Hepatocyte (in vitro differentiated cells): Measurements from ENCODE around the gene STX8. TPM values are rescaled to one million over a fixed set of nuclear protein-coding genes. Genes with fewer than 3 reads are reported as not detected.
"Not testable (repeated sequence)": the region's sequence is repeated elsewhere in the genome, so short reads cannot be mapped to it uniquely, and the experiment has no call there.

ENCODE experiments used
- DNase-seq: peaks from one replicate; pipeline ENCODE4 v3.0.0-alpha.2; 2016; ENCODE audit warnings: low spot score
- H2AFZ ChIP-seq: fragments of 200-600 bp; sonication (generic); 2 replicates; pipeline ENCODE4 v1.6.0; 2016; ENCODE audit warnings: antibody characterized with exemption, mild to moderate bottlenecking
- H3K27ac ChIP-seq: fragments of 200-600 bp; sonication (generic); 2 replicates; pipeline ENCODE4 v1.5.1; 2016; ENCODE audit warnings: mild to moderate bottlenecking
- H3K27me3 ChIP-seq: fragments of 200-600 bp; sonication (generic); 2 replicates; pipeline ENCODE4 v1.6.1; 2016
- H3K36me3 ChIP-seq: fragments of 200-600 bp; sonication (generic); replicated peaks from 2 replicates; pipeline ENCODE4 v1.5.1; 2016; ENCODE audit warnings: low read depth; ENCODE audit not compliant: insufficient read depth
- H3K4me1 ChIP-seq: fragments of 200-600 bp; sonication (generic); 2 replicates; pipeline ENCODE4 v1.5.1; 2016; ENCODE audit warnings: mild to moderate bottlenecking, moderate library complexity; ENCODE audit not compliant: insufficient read depth
- H3K4me2 ChIP-seq: fragments of 200-600 bp; sonication (generic); 2 replicates; pipeline ENCODE4 v1.6.0; 2016
- H3K4me3 ChIP-seq: fragments of 200-600 bp; sonication (generic); 2 replicates; pipeline ENCODE4 v1.5.1; 2016; ENCODE audit warnings: mild to moderate bottlenecking
- H3K79me2 ChIP-seq: fragments of 200-600 bp; sonication (generic); 2 replicates; pipeline ENCODE4 v1.6.0; 2017; ENCODE audit warnings: mild to moderate bottlenecking
- H3K9me2 ChIP-seq: fragments of 200-600 bp; sonication (generic); replicated peaks from 2 replicates; pipeline ENCODE4 v1.6.0; 2017; ENCODE audit warnings: mild to moderate bottlenecking; ENCODE audit not compliant: insufficient read depth
- H3K9me3 ChIP-seq: fragments of 200-600 bp; sonication (generic); 2 replicates; pipeline ENCODE4 v1.5.1; 2016; ENCODE audit warnings: low read depth, mild to moderate bottlenecking
- H4K20me1 ChIP-seq: fragments of 200-600 bp; sonication (generic); 2 replicates; pipeline ENCODE4 v1.6.0; 2016; ENCODE audit warnings: mild to moderate bottlenecking; ENCODE audit not compliant: insufficient read depth, poor library complexity, severe bottlenecking
- CTCF ChIP-seq: fragments of 200-600 bp; sonication (generic); IDR thresholded peaks from 2 replicates; pipeline ENCODE4 v1.5.1; 2016; ENCODE audit warnings: antibody characterized with exemption, mild to moderate bottlenecking; ENCODE audit not compliant: poor library complexity
- EZH2 ChIP-seq: fragments of 200-600 bp; sonication (generic); IDR thresholded peaks from 2 replicates; pipeline ENCODE4 v1.6.1; 2016; ENCODE audit warnings: antibody characterized with exemption, mild to moderate bottlenecking, borderline replicate concordance
- EZH2phosphoT487 ChIP-seq: fragments of 200-600 bp; sonication (generic); IDR thresholded peaks from one replicate; pipeline ENCODE4 v1.6.1; 2018; ENCODE audit warnings: antibody characterized with exemption, mild to moderate bottlenecking, low read depth, moderate library complexity; ENCODE audit not compliant: unreplicated experiment, severe bottlenecking
- WGBS: methylation state at CpG from one replicate; pipeline ENCODE4 v1.1.6; 2016; ENCODE audit warnings: low lambda C conversion rate; ENCODE audit errors: missing lambda C conversion rate; 5-methylcytosine and 5-hydroxymethylcytosine counted together
- polyA plus RNA-seq: library from polyadenylated mRNA; unstranded; fragments of >200 nt; fragmentation: Nextera tagmentation; extraction: Ambion mirVana; gene quantifications from 2 replicates; pipeline ENCODE4 v1.2.1, GENCODE V29; 2016
- total RNA-seq: library from RNA; depleted of rRNA; stranded (reverse); fragments of >200 nt; gene quantifications from 2 replicates; pipeline ENCODE4 v1.2.3, GENCODE V29; 2014

The STX8 gene
- total and polyA plus RNA-seq, 2 experiments from 2014 or later = 40.6 to 64.7 TPM

DNA sequence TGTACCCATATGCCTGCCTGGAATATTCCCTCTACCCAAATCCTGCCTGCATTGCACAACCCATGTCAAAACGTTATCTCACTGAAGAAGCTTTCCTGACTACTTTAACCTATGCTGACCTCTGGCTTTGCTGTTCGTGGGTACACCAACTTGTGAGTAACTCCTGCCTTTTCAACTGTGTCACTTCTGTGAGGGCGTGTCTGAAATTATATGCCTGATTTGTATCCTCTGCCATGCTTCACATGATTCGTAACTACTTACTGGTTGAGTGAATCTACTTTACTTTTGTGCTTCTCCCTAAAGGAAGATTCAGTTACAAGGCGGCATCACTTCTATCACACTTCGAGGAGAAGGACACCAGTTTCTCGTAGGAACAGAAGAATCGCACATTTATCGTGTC, 36.4 kb upstream of the STX8 start:
- no peaks in the 10 kb centered on the region for H3K9me3 ChIP-seq
- no peaks in the 10 kb centered on the region for H3K36me3 ChIP-seq
- WGBS = 74% methylated on average over 9 of the region's 9 CpGs
- no peak overlapping the region for H3K4me3 ChIP-seq
- no peaks in the 10 kb centered on the region for H3K79me2 ChIP-seq
- H3K27me3 ChIP-seq = no peaks in the 10 kb centered on the region
- no peaks in the 10 kb centered on the region for H3K9me2 ChIP-seq
- H3K4me2 ChIP-seq = no peak overlapping the region
- H3K4me1 ChIP-seq = no peaks in the 10 kb centered on the region
- no peak for TF ChIP-seq CTCF
- DNase-seq = no peak
- no peaks in the 10 kb centered on the region for H4K20me1 ChIP-seq
- no peak overlapping the region for H2AFZ ChIP-seq
- no peak overlapping the region for H3K27ac ChIP-seq

- H3K4me3 ChIP-seq = no peak overlapping the region
- no peaks in the 10 kb centered on the region for H4K20me1 ChIP-seq
- no peaks in the 10 kb centered on the region for H3K9me3 ChIP-seq
- no peaks in the 10 kb centered on the region for H3K4me1 ChIP-seq
- H3K79me2 ChIP-seq = no peaks in the 10 kb centered on the region
- H3K36me3 ChIP-seq = no peaks in the 10 kb centered on the region
- TF ChIP-seq EZH2 = no peak
- no peak overlapping the region for H2AFZ ChIP-seq
- no peak overlapping the region for H3K27ac ChIP-seq
- WGBS = 76% methylated on average over 2 of the region's 2 CpGs
- no peak for DNase-seq
- no peaks in the 10 kb centered on the region for H3K9me2 ChIP-seq
- no peak overlapping the region for H3K4me2 ChIP-seq
- H3K27me3 ChIP-seq = no peaks in the 10 kb centered on the region
Measured at GRCh38 chr17:9611557-9611956, 35.9 kb upstream of the STX8 start.

DNA sequence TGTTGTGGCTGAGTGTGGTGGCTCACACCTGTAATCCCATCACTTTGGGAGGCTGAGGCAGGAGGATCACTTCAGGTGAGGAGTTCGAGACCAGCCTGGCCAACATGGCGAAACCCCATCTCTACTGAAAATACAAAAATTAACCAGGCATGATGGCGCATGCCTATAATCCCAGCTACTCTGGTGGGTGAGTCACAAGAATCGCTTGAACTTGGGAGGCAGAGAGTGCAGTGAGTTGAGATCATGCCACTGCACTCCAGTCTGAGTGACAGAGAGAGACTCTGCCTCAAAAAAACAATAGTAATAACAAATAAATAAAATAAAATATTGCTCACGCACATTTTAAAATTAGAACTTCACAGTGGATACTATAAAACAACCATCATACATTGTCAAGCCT, 31.4 kb upstream of the STX8 start:
- 78% methylated on average over 5 of the region's 5 CpGs for WGBS
- H3K4me1 ChIP-seq, H3K36me3 ChIP-seq, H3K9me3 ChIP-seq, H3K27me3 ChIP-seq, H2AFZ ChIP-seq, H3K4me2 ChIP-seq, H3K9me2 ChIP-seq, H3K4me3 ChIP-seq, H4K20me1 ChIP-seq, H3K27ac ChIP-seq, DNase-seq, H3K79me2 ChIP-seq: not testable (repeated sequence)

GRCh38 chr17:9606453-9606852, 30.8 kb upstream of the STX8 start:
- WGBS = 89% methylated on average over 6 of the region's 6 CpGs

DNA sequence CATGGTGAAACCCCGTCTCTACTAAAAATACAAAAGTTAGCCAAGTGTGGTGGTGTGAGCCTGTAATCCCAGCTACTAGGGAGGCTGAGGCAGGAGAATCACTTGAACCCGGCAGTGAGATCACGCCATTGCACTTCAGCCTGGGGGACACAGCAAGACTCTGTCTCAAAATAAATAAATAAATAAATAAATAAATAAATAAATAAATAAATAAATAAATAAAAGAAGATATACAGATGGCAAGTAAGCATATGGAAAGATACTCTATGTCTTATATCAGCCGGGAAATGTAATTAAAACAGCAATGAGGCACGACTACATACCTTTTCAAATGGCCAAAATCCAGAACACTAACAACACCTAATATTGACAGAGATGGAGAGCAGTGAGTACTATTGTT, 29.0 kb upstream of the STX8 start:
- H3K79me2 ChIP-seq, H3K4me1 ChIP-seq, H3K4me3 ChIP-seq, H3K27me3 ChIP-seq, H4K20me1 ChIP-seq, DNase-seq, H3K9me3 ChIP-seq, H3K9me2 ChIP-seq, H3K4me2 ChIP-seq, H3K27ac ChIP-seq, H3K36me3 ChIP-seq, H2AFZ ChIP-seq: not testable (repeated sequence)
- WGBS = 88% methylated on average over 5 of the region's 5 CpGs

More at GRCh38 chr17:9606453-9606852, 30.8 kb upstream of the STX8 start:
- Histone ChIP-seq H2AFZ (no peak overlapping the region), H3K79me2 (no peaks in the 10 kb centered on the region), H3K4me1 (no peaks in the 10 kb centered on the region), H3K27ac (no peak overlapping the region), H4K20me1 (no peaks in the 10 kb centered on the region), H3K9me2 (no peaks in the 10 kb centered on the region), H3K27me3 (no peaks in the 10 kb centered on the region), H3K4me2 (no peak overlapping the region), H3K36me3 (no peaks in the 10 kb centered on the region), H3K9me3 (no peaks in the 10 kb centered on the region), H3K4me3 (no peak overlapping the region)
- TF ChIP-seq CTCF (no peak), EZH2phosphoT487 (no peak), EZH2 (no peak)
- no peak for DNase-seq
